GM19452 (cell line): ENCODE measurements around the gene ADAMTS6.

Experiments
- ATAC-seq: cut with Tn5 transposase; IDR thresholded peaks from one replicate; pipeline ENCODE4 v1.9.1; 2021; ENCODE audit not compliant: unreplicated experiment

ADAMTS6 gene

GRCh38 chr5:65474130-65474711, 7.5 kb downstream of the ADAMTS6 start:
- no peak for ATAC-seq

- no peak for ATAC-seq
Observed at GRCh38 chr5:65468633-65469032, 13.1 kb downstream of the ADAMTS6 start.

GRCh38 chr5:65462139-65462705, 19.5 kb downstream of the ADAMTS6 start:
- ATAC-seq: no peak

GRCh38 chr5:65461490-65461889, 20.2 kb downstream of the ADAMTS6 start:
- no peak for ATAC-seq

- ATAC-seq: no peak
Observed at GRCh38 chr5:65459995-65460394, 21.7 kb downstream of the ADAMTS6 start.

GRCh38 chr5:65455064-65455463, 26.7 kb downstream of the ADAMTS6 start:
- ATAC-seq: no peak

GRCh38 chr5:65451436-65451835, 30.3 kb downstream of the ADAMTS6 start:
- ATAC-seq: no peak

- ATAC-seq: no peak
Observed at GRCh38 chr5:65446682-65447081, 35.0 kb downstream of the ADAMTS6 start.

GRCh38 chr5:65441800-65442199, 39.9 kb downstream of the ADAMTS6 start:
- no peak for ATAC-seq

GRCh38 chr5:65440456-65440855, 41.3 kb downstream of the ADAMTS6 start:
- no peak for ATAC-seq

- no peak for ATAC-seq
Observed at GRCh38 chr5:65434122-65434521, 47.6 kb downstream of the ADAMTS6 start.

GRCh38 chr5:65426656-65427055, 55.1 kb downstream of the ADAMTS6 start:
- no peak for ATAC-seq

- no peak for ATAC-seq
Observed at GRCh38 chr5:65423623-65424022, 58.1 kb downstream of the ADAMTS6 start.

- no peak for ATAC-seq
Observed at GRCh38 chr5:65418661-65419060, 63.1 kb downstream of the ADAMTS6 start.

GRCh38 chr5:65413822-65414221, 67.9 kb downstream of the ADAMTS6 start:
- ATAC-seq: no peak

- no peak for ATAC-seq
Observed at GRCh38 chr5:65412842-65413241, 68.9 kb downstream of the ADAMTS6 start.

GRCh38 chr5:65411356-65411755, 70.4 kb downstream of the ADAMTS6 start:
- ATAC-seq: no peak

- no peak for ATAC-seq
Observed at GRCh38 chr5:65395526-65396155, 86.1 kb downstream of the ADAMTS6 start.

- no peak for ATAC-seq
Observed at GRCh38 chr5:65394087-65394486, 87.6 kb downstream of the ADAMTS6 start.

GRCh38 chr5:65391591-65391990, 90.1 kb downstream of the ADAMTS6 start:
- no peak for ATAC-seq

- no peak for ATAC-seq
Observed at GRCh38 chr5:65390208-65390607, 91.5 kb downstream of the ADAMTS6 start.

GRCh38 chr5:65383859-65384258, 97.9 kb downstream of the ADAMTS6 start:
- ATAC-seq: no peak

GRCh38 chr5:65382582-65382981, 99.1 kb downstream of the ADAMTS6 start:
- no peak for ATAC-seq
